ENCODE results near the gene PPARA.

Gene PPARA

GRCh38 chr22:46290843-46291785 lies 140.8 kb downstream of the PPARA start:
- no peak for DNase-seq (ENCODE audit: low read depth in 2 of 2)

GRCh38 chr22:46292173-46292572 lies 141.8 kb downstream of the PPARA start:
- DNase-seq (ENCODE audit: low read depth in 2 of 2), result no peak

- no peak for DNase-seq (ENCODE audit: low read depth in 2 of 2)
These were observed 142.4 kb downstream of the PPARA start for GRCh38 chr22:46292732-46293131.
